GM21825 (cell line): Measurements from ENCODE around the gene DNAJB5.
A peak's percentile ranks its signal among the peaks of the same experiment; 100 is the strongest.

Experiments
- ATAC-seq: cut with Tn5 transposase; IDR thresholded peaks from one replicate; pipeline ENCODE4 v1.9.1; 2021; ENCODE audit warnings: mild to moderate bottlenecking, moderate library complexity; ENCODE audit not compliant: unreplicated experiment

The DNAJB5 gene

DNA sequence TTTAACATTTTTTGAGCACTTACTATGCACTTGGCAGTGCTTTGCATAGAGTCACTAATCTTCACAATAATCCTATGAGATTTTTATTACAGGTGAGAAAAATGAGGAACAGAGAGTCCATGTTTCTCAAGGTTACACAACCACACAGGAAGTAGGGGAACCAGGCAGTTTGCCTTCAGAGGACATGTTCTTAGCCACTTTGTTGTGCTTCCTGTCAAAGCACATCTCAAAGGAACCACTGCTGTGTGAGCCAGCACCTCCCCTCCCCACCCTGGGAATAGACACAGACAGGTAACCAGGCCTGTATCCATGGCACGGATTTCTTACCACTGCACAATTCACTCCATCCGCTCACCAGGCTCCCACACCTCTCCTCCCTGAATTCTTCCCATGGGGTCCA lies 6.3 kb upstream of the DNAJB5 start:
- peak; percentile 55 for ATAC-seq

DNA sequence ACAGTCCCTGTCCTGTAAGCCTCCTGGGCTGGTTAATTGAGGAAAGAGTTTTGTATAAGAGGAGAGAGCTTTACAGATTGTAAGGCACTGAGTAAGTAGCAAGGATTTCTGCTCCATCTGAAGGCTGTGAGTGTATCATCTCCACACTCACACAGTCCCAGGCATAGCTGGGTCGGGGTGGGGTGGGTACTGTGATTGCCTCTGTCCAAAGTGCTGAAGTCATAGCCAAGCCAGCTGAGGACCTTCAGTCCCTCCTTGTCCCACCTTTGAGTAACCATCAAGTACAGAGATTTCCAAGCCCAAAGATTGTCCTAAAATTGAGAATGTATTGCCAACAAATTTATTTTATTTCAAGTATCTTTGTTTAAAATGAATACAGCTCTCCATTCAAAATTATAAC lies 5.5 kb upstream of the DNAJB5 start:
- no peak for ATAC-seq

DNA sequence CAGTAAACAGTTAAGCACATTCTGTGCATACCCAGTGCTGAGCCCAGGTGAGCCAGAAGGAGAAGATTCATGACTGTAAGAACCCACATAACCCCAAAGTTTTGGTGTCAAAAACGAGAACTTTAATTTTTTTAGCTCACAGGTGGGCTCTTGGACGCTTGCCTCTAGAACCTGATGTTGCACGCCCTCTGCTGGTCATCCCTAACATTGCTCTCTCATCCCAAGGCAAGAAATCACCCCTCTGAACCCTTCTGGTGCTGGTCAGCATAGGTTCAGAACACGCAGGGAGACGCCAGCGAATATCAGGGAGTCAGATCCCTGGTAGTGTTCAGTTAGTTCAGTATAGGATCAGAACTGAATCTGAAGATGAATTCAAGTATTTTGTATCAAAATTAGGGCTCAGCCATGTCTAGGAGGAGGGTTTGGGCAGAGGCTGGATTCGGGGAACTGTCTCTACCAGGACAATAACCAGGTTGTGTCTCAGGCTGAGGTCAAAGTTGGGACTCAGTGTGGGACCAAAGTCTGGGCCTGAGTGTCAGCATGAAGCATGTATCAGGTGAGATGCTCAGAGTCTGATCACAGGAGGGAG lies 4.1 kb upstream of the DNAJB5 start:
- no peak for ATAC-seq

GRCh38 chr9:34986540-34987047 lies 3.0 kb upstream of the DNAJB5 start:
- no peak for ATAC-seq

DNA sequence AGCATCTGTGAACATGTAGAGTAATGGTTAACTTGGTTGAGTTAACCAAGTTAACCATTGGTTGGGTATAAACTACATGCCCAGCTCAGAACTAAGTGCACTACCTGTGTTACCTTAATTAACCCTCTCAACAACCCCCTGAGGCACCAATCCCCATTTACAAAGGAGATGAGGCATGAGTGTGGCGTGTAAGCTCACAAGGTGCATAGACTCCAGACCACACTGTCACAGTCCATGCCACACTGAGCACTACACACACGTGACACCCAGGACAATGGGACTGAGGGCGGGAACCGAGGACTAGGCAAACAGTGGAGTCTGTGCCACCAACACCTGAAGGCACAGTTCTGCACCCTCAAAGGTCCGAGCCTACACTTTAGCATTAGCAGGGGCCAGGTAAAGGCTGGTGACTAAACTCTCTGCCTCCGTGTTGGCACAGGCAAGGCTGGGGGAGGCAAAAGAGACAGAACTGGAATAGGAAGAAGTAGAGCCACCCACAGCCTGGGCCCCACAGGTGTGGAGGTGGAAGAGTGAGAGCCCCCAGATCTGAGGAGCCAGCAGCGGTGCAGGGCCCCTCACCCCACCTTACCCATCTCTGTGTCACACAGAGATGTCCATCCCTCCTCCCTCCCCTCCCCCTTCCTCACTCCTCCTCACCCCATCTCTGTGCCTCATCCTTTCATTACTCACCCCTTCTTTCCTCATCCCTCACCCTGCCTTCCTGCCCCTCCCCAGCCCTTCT lies 2.2 kb upstream of the DNAJB5 start:
- ATAC-seq = no peak

DNA sequence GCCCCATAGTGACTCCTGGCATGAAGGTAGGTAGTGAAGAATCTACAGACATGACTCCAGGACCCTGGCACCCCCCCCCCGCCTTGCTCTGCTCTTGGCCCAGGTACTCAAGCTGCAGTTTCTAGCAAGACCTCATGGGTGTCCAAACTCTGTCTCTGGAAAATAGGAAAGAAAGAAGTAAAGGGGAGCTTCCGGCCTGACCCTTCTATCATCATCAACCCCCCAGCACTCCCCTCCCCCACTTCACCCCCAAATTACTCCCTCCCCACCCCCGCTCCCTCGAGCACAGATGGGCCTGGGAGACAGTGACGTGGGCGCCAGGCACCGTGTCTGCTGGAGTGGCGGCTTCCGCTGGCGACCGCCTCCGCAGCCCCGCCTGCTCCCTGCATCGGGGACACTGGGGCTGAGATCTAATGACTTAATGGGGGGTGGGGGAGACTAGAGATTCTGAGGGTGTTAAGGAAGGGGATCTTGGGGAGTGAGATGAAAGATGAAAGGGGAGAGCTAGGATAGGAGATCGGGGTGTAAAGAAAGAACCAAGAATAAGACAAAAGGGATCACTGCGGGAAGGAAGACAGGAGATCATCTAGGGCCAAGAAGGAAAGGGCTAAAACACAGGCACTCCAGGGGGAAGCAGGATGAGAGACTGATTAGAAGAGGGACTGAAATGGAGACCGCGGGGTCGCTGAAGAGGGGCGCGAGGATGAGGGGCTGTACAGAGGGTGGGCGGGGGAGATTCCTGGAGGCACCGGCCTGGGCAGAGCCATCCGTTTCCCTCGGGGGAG lies 1.1 kb upstream of the DNAJB5 start:
- ATAC-seq = no peak

DNA sequence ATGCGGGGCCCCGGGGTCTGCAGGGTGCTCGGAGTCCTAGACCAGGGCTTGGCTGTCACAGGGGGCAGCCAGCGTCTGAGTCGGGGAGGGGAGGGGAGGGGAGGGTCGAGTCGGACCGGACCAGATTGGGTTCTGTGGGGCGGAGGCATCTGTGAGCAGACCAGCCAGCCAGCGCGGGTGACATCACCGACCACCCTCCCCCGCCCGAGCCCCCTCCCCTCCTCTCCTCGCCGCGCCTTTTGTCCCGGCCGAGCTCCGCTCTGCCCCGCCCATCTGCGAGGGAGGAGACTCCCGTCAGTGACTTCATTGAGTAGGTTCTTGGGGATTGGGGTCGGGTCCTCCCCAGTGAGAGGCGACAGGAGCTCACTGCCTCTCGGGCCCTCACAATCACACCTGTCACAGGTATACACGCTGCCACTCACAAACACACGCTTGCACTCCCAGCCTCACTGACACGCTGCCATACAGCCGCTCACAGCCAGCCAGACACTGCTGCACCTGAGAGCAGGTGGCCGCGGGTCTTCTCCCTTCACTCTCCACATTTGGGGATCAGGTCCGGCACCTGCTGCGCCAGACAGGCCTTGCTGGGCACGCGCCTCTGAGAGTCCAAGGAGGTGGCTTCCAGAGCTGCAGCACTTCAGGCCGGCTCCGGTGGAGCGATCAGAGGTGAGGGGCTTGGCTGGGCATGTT lies 546 bp downstream of the DNAJB5 start:
- ATAC-seq = no peak

DNA sequence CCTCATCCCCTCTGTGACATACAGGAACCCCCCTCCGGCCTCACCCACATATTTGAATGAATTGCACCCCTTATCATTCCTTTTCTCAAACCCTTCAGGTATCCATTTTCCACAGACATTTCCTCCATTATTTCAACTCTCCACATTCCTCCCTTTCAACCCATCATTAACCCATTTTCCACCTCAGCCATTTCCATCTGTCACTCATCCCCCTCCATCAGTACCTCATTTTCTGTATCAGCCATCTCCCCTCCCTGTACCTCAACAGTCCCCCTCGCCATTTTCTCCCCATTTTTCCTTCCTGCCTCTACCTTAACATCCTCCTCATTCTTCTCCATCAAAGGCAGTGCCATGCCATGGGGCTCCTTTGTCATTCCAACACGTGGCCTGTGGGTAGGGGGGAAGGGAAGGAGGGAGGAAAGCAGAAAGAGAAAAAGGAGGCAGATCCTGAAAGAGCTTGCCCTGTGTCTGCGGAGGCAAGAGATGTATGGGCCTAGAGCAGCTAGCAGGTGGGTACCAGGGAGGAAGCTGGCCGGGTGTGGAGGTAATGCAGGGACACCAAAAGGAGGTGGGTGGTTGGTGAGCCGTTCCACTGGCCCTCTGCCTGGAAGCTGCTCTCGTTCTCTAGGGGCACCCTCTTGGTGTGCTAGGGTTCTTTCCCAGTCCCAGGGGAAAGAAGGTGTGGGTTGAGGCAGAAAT lies 1.5 kb downstream of the DNAJB5 start:
- ATAC-seq = no peak

DNA sequence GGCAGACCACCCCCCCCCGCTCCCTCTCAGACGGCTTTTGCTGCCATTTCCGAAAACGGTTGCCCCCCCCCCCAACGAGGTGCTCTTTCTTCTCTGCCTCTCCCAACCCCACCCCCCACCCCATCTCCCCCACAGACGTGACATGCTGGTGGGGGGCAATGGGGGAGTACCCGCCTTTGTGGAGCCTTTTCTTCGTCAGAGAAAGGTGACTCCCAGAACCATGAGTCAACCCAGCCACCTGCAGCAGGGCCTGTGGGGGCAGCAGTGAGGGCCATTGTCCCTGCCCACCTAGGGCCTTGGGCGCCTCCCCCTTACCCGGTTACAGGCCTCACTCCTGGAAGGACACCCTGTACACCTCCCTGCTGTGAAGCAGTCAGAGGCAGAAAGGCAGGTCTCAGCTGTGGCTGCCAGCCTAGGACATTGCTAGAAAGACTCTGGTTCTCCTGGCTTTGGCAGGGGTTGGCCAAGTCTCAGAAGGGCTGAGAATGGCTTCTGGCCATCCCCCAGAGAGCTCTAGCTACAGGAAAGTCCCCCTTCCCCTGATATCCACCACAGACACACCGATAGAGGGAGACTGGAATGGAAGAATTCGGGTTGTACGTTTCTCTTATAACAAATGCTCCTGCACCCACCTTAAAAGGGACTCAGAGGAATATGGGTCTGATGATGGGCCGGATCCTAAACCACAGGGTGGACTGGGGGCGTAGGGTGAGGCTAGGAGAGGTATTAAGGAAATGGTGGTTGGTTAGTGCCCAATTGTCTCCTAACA lies 2.2 kb downstream of the DNAJB5 start:
- ATAC-seq = no peak

GRCh38 chr9:34992376-34992951 lies 2.9 kb downstream of the DNAJB5 start:
- ATAC-seq = no peak

- ATAC-seq = no peak
These were observed 4.1 kb downstream of the DNAJB5 start for GRCh38 chr9:34993502-34994259.

- no peak for ATAC-seq
These were observed 4.8 kb downstream of the DNAJB5 start for GRCh38 chr9:34994260-34994899.

DNA sequence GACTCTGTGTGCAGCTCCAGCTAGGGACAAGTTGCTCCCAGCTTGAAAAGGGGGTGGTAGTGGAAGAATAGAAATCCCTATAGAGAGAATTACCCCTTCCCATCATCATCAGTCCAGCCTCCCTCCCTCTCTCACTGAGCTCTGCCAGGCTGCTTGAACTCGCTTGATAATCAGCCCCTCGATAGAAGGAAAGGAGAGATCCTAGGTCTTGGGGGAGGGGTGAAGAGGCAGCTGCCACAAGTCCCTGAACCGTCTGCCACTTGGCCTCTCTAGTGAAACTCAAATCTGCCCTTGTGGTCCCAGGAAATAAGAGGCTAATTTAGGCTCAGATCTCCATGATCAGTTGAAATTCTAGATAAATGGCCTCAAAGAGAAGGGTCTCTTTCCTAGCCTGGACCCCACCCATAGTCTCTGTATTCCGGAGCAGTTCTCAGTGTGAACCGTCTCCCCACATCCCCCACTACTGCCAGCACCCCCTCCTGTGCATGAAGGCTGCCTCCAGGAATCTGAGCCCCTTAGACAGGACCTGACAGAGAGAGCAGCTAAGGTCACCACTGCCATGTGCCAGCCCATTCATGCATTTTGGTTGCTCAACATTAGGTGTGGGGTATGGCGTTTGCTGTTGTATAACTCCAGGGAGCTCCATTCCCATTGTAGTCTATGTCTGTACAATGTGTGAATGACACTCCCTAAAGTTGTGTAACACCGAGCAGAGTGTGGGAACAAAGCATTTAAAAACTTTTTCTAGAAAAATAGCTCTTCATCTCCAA lies 5.5 kb downstream of the DNAJB5 start:
- ATAC-seq = no peak

DNA sequence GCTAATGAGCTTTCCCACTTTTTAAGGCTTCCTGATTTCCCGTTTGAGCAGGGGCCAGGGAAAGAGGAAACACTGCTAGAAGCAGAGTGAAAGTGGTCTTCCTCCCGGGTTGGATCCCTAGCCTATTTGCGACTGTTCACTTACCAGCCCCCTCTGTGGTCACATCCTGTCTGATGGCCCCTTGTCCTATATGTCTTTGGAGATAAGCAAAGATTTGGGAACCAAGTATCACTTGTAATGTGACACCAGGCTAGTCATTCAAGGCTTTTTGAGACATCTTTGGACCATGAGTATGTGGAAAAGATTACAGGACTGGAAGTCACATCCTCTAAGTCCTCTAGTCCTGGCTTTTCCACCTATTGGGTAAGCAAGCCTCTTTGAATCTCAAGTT lies 6.1 kb downstream of the DNAJB5 start:
- ATAC-seq = no peak

- no peak for ATAC-seq
These were observed 6.8 kb downstream of the DNAJB5 start for GRCh38 chr9:34996181-34996904.

DNA sequence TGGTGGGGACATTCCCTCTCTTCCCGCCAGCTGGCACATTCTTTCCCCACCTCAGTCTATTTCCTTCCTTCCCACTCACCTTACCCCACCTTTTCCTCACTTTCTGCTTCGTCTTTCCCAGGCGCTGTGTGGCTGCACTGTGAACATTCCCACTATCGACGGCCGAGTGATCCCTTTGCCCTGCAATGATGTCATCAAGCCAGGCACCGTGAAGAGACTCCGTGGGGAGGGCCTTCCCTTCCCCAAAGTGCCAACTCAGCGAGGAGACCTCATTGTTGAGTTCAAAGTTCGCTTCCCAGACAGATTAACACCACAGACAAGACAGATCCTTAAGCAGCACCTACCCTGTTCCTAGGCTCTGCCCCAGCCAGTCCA lies 7.3 kb downstream of the DNAJB5 start:
- no peak for ATAC-seq

DNA sequence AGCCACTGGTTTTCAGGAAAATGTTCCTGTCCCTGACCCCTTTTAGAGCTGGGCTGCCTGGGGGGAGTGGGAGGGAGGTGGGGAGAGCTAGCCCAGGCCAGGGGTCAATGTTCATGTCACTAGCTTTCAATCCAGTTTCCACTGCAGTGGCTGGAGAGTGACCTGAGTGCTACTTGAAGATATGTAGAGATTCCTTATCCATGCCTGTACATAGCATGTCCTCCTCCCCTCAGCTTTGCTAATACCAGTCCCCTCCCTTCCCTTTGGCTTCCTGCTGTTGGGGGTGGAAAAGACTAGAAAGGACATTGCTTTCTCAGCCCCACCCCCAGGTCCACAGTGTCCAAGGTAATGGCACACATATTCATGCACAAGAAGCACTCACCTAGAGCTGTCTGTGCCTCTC lies 7.8 kb downstream of the DNAJB5 start:
- ATAC-seq = no peak
